H9 (cell line): ENCODE results near the gene TMEM242. TPM values are rescaled to one million over a fixed set of nuclear protein-coding genes. Genes with fewer than 3 reads are reported as not detected.

Experiments used
- DNase-seq: peaks from one replicate; pipeline ENCODE4 v3.0.0-alpha.2; 2017
- H2AFZ ChIP-seq: one replicate; pipeline ENCODE4 v1.6.1; 2013; ENCODE audit warnings: mild to moderate bottlenecking, low read length, control low read depth, moderate library complexity
- H2AK5ac ChIP-seq: 2 replicates; pipeline ENCODE4 v1.6.1; 2013; ENCODE audit warnings: low read length, control low read depth, mixed read lengths; ENCODE audit not compliant: insufficient read length
- H2BK120ac ChIP-seq: one replicate; pipeline ENCODE4 v1.6.1; 2013; ENCODE audit warnings: low read depth, mild to moderate bottlenecking, low read length, control low read depth, inconsistent platforms; ENCODE audit not compliant: poor library complexity, severe bottlenecking
- H2BK12ac ChIP-seq: 2 replicates; pipeline ENCODE4 v1.6.1; 2013; ENCODE audit warnings: low read length, control low read depth, mixed read lengths, low read depth; ENCODE audit not compliant: insufficient read length
- H2BK15ac ChIP-seq: 2 replicates; pipeline ENCODE4 v1.6.1; 2013; ENCODE audit warnings: low read depth, low read length, control low read depth
- H2BK20ac ChIP-seq: one replicate; pipeline ENCODE4 v1.6.1; 2013; ENCODE audit warnings: low read depth, mild to moderate bottlenecking, low read length, control low read depth, inconsistent platforms; ENCODE audit not compliant: poor library complexity, severe bottlenecking
- H2BK5ac ChIP-seq: 2 replicates; pipeline ENCODE4 v1.6.1; 2013; ENCODE audit warnings: low read length, control low read depth, mixed read lengths; ENCODE audit not compliant: insufficient read length
- H3K14ac ChIP-seq: 2 replicates; pipeline ENCODE4 v1.6.1; 2013; ENCODE audit warnings: low read length, control low read depth; ENCODE audit not compliant: insufficient read depth
- H3K18ac ChIP-seq: 2 replicates; pipeline ENCODE4 v1.6.1; 2013; ENCODE audit warnings: low read depth, mild to moderate bottlenecking, mixed read lengths, low read length, control low read depth; ENCODE audit not compliant: insufficient read length
- H3K23ac ChIP-seq: 2 replicates; pipeline ENCODE4 v1.6.1; 2013; ENCODE audit warnings: low read length, control low read depth, mixed read lengths, low read depth; ENCODE audit not compliant: insufficient read length
- H3K23me2 ChIP-seq: 2 replicates; pipeline ENCODE4 v1.6.1; 2013; ENCODE audit warnings: low read depth, mild to moderate bottlenecking, mixed read lengths, low read length, control low read depth; ENCODE audit not compliant: insufficient read length, poor library complexity, severe bottlenecking
- H3K27ac ChIP-seq: 2 replicates; pipeline ENCODE4 v1.5.1; 2013; ENCODE audit warnings: low read length, control low read depth, mixed read lengths, low read depth; ENCODE audit not compliant: insufficient read length
- H3K27me3 ChIP-seq: 2 replicates; pipeline ENCODE4 v1.6.1; 2013; ENCODE audit warnings: low read length, control low read depth, inconsistent platforms; ENCODE audit not compliant: insufficient read depth
- H3K4ac ChIP-seq: 2 replicates; pipeline ENCODE4 v1.6.1; 2013; ENCODE audit warnings: low read depth, mild to moderate bottlenecking, control low read depth, inconsistent platforms, low read length, moderate library complexity
- H3K4me1 ChIP-seq: 2 replicates; pipeline ENCODE4 v1.6.1; 2013; ENCODE audit warnings: low read length, control low read depth, inconsistent platforms; ENCODE audit not compliant: insufficient read depth
- H3K4me2 ChIP-seq: 2 replicates; pipeline ENCODE4 v1.6.1; 2013; ENCODE audit warnings: low read length, control low read depth, mixed read lengths; ENCODE audit not compliant: insufficient read length, insufficient read depth
- H3K56ac ChIP-seq: 2 replicates; pipeline ENCODE4 v1.6.1; 2013; ENCODE audit warnings: low read depth, mild to moderate bottlenecking, mixed read lengths, low read length, control low read depth; ENCODE audit not compliant: insufficient read length
- H3K79me1 ChIP-seq: 2 replicates; pipeline ENCODE4 v1.6.1; 2013; ENCODE audit warnings: low read depth, mild to moderate bottlenecking, moderate library complexity, low read length, control low read depth, inconsistent platforms; ENCODE audit not compliant: insufficient read depth, poor library complexity, severe bottlenecking
- H3K79me2 ChIP-seq: 2 replicates; pipeline ENCODE4 v1.6.1; 2013; ENCODE audit warnings: low read length, control low read depth, inconsistent platforms; ENCODE audit not compliant: insufficient read depth
- H3K9ac ChIP-seq: 2 replicates; pipeline ENCODE4 v1.6.1; 2013; ENCODE audit warnings: low read length, control low read depth, mixed read lengths; ENCODE audit not compliant: insufficient read length; ENCODE audit errors: extremely low read depth
- H3K9me3 ChIP-seq: one replicate; pipeline ENCODE4 v1.6.1; 2013; ENCODE audit warnings: low read depth, low read length, inconsistent platforms; ENCODE audit not compliant: control insufficient read depth
- H3T11ph ChIP-seq: one replicate; pipeline ENCODE4 v1.6.1; 2013; ENCODE audit warnings: mild to moderate bottlenecking, low read length, control low read depth, inconsistent platforms
- H4K20me1 ChIP-seq: one replicate; pipeline ENCODE4 v1.6.1; 2013; ENCODE audit not compliant: control insufficient read depth, insufficient read length, insufficient read depth
- H4K5ac ChIP-seq: 2 replicates; pipeline ENCODE4 v1.6.1; 2013; ENCODE audit warnings: low read depth, mild to moderate bottlenecking, mixed read lengths, low read length, control low read depth; ENCODE audit not compliant: insufficient read length
- H4K8ac ChIP-seq: replicated peaks from 2 replicates; pipeline ENCODE4 v1.6.1; 2013; ENCODE audit warnings: low read length, control low read depth, mixed read lengths, low read depth; ENCODE audit not compliant: insufficient read length
- H4K91ac ChIP-seq: 2 replicates; pipeline ENCODE4 v1.6.1; 2013; ENCODE audit warnings: low read depth, mild to moderate bottlenecking, moderate library complexity, mixed read lengths, low read length, control low read depth; ENCODE audit not compliant: insufficient read length
- H3K27ac Mint-ChIP-seq, 3 experiments: 2 replicates in 2 of 3; 3 replicates in 1 of 3; pipeline ENCODE4 v1.8.0; 2020 to 2021; ENCODE audit warnings: mixed read lengths in 3 of 3, mild to moderate bottlenecking in 1 of 3, moderate library complexity in 1 of 3
- H3K27me3 Mint-ChIP-seq: 2 replicates; pipeline ENCODE4 v1.8.0; 2021; ENCODE audit warnings: low read depth, mild to moderate bottlenecking, moderate library complexity, mixed read lengths
- H3K36me3 Mint-ChIP-seq, 3 experiments: 2 replicates in 2 of 3; 3 replicates in 1 of 3; pipeline ENCODE4 v1.8.0; 2020 to 2021; ENCODE audit warnings: low read depth in 3 of 3, mixed read lengths in 3 of 3; ENCODE audit not compliant: insufficient read depth in 1 of 3
- H3K4me1 Mint-ChIP-seq, 2 experiments: 2 replicates each; pipeline ENCODE4 v1.8.0; 2020; ENCODE audit warnings: mixed read lengths in 2 of 2
- H3K4me3 Mint-ChIP-seq, 2 experiments: 2 replicates in 1 of 2; 3 replicates in 1 of 2; pipeline ENCODE4 v1.8.0; 2020 to 2021; ENCODE audit warnings: mild to moderate bottlenecking in 2 of 2, mixed read lengths in 2 of 2, moderate library complexity in 1 of 2
- H3K9me3 Mint-ChIP-seq, 2 experiments: 2 replicates in 1 of 2; 3 replicates in 1 of 2; pipeline ENCODE4 v1.8.0; 2020; ENCODE audit warnings: mild to moderate bottlenecking in 2 of 2, mixed read lengths in 2 of 2, moderate library complexity in 1 of 2
- CTCF ChIP-seq: fragments of 200-600 bp; sonication (generic); conservative IDR thresholded peaks from 3 replicates; pipeline ENCODE4 v1.8.0; 2021; ENCODE audit warnings: antibody characterized with exemption, mild to moderate bottlenecking
- WGBS: extraction: QIAGEN DNeasy Blood & Tissue Kit; methylation state at CpG from one replicate; pipeline ENCODE4 v1.1.7; 2013; ENCODE audit warnings: missing lambda C conversion rate, low lambda C conversion rate, mixed read lengths; ENCODE audit not compliant: insufficient read length; ENCODE audit errors: extremely low coverage; 5-methylcytosine and 5-hydroxymethylcytosine counted together
- total RNA-seq: library from RNA; stranded (reverse); gene quantifications from 2 replicates; pipeline ENCODE4 v1.2.1, GENCODE V29; 2021

Gene TMEM242
- total RNA-seq, 1 experiment from 2014 or later: 10.5 TPM

GRCh38 chr6:157368359-157369049, 45.2 kb upstream of the TMEM242 start:
- H4K5ac ChIP-seq: no peak overlapping the region
- H3T11ph ChIP-seq: no peak overlapping the region
- H3K23ac ChIP-seq: no peak overlapping the region
- no peaks in the 10 kb centered on the region for H3K9me3 ChIP-seq
- Mint-ChIP-seq H3K27me3 (no peaks in the 10 kb centered on the region; the same call in 1 of the 2 replicates), H3K36me3 (no peaks in the 10 kb centered on the region), H3K9me3 (no peaks in the 10 kb centered on the region), H3K27ac (no peak overlapping the region), H3K4me3 (no peak overlapping the region), H3K4me1 (peaks cover 0 to 6% of the 10 kb centered on the region in 2 experiments)
- no peak overlapping the region for H2BK15ac ChIP-seq
- H3K4me1 ChIP-seq: no peaks in the 10 kb centered on the region; the same call in 1 of the 2 replicates
- no peak overlapping the region for H3K14ac ChIP-seq
- no peaks in the 10 kb centered on the region for H3K79me1 ChIP-seq
- H3K9ac ChIP-seq: no peak overlapping the region
- H4K20me1 ChIP-seq: no peaks in the 10 kb centered on the region
- H4K91ac ChIP-seq: no peak overlapping the region
- no peak overlapping the region for H2BK12ac ChIP-seq
- H3K4me2 ChIP-seq: no peak overlapping the region
- H3K4ac ChIP-seq: no peak overlapping the region
- H2BK120ac ChIP-seq: no peak overlapping the region
- TF ChIP-seq CTCF: no peak
- no peak overlapping the region for H2BK20ac ChIP-seq
- H4K8ac ChIP-seq: no peak overlapping the region
- H3K18ac ChIP-seq: no peak overlapping the region
- H3K56ac ChIP-seq: no peak overlapping the region
- H3K27me3 ChIP-seq: no peaks in the 10 kb centered on the region
- WGBS: no CpG with 5 or more reads among the region's 7 CpGs
- H2AK5ac ChIP-seq: no peak overlapping the region
- no peaks in the 10 kb centered on the region for H3K79me2 ChIP-seq
- H3K27ac ChIP-seq: no peak overlapping the region
- H2BK5ac ChIP-seq: no peak overlapping the region
- H3K23me2 ChIP-seq: no peaks in the 10 kb centered on the region
- H2AFZ ChIP-seq: no peak overlapping the region
- no peak for DNase-seq
